ENCODE measurements around the gene CLCA2.

Gene CLCA2

GRCh38 chr1:86470859-86471258 lies 46.9 kb downstream of the CLCA2 start:
- H3K4me3 ChIP-seq (ENCODE audit: low read length), result no peak overlapping the region
- no peak for DNase-seq (ENCODE audit: low read depth)
- no peak for TF ChIP-seq CTCF (IDR thresholded peaks at IDR 0.05; ENCODE audit: insufficient read depth, low read depth, low read length, missing control alignments)

GRCh38 chr1:86471291-86471690 lies 47.3 kb downstream of the CLCA2 start:
- H3K4me3 ChIP-seq (ENCODE audit: low read length), result no peak overlapping the region
- DNase-seq (ENCODE audit: low read depth), result no peak
- no peak for TF ChIP-seq CTCF (IDR thresholded peaks at IDR 0.05; ENCODE audit: insufficient read depth, low read depth, low read length, missing control alignments)

- no peak overlapping the region for H3K4me3 ChIP-seq (ENCODE audit: low read length)
- DNase-seq (ENCODE audit: low read depth), result no peak
These were observed 48.2 kb downstream of the CLCA2 start for GRCh38 chr1:86472152-86472551.

GRCh38 chr1:86472767-86473166 lies 48.8 kb downstream of the CLCA2 start:
- no peak for DNase-seq (ENCODE audit: low read depth)
- no peak overlapping the region for H3K4me3 ChIP-seq (ENCODE audit: low read length)
- no peak for TF ChIP-seq CTCF (IDR thresholded peaks at IDR 0.05; ENCODE audit: insufficient read depth, low read depth, low read length, missing control alignments)

More at GRCh38 chr1:86472152-86472551, 48.2 kb downstream of the CLCA2 start:
- no peak for TF ChIP-seq CTCF (IDR thresholded peaks at IDR 0.05; ENCODE audit: insufficient read depth, low read depth, low read length, missing control alignments)

GRCh38 chr1:86477256-86477655 lies 53.3 kb downstream of the CLCA2 start:
- no peak for DNase-seq (ENCODE audit: low read depth)
- TF ChIP-seq CTCF (IDR thresholded peaks at IDR 0.05; ENCODE audit: insufficient read depth, low read depth, low read length, missing control alignments), result no peak
- H3K4me3 ChIP-seq (ENCODE audit: low read length), result no peak overlapping the region

- H3K4me3 ChIP-seq (ENCODE audit: low read length), result no peak overlapping the region
- no peak for TF ChIP-seq CTCF (IDR thresholded peaks at IDR 0.05; ENCODE audit: insufficient read depth, low read depth, low read length, missing control alignments)
- no peak for DNase-seq (ENCODE audit: low read depth)
These were observed 53.7 kb downstream of the CLCA2 start for GRCh38 chr1:86477682-86478081.

GRCh38 chr1:86478416-86479156 lies 54.6 kb downstream of the CLCA2 start:
- no peak for TF ChIP-seq CTCF (IDR thresholded peaks at IDR 0.05; ENCODE audit: insufficient read depth, low read depth, low read length, missing control alignments)
- DNase-seq (ENCODE audit: low read depth), result no peak
- H3K4me3 ChIP-seq (ENCODE audit: low read length), result no peak overlapping the region
